GM12878 (cell line): ENCODE data around the gene OSBPL2. TPM values are rescaled to one million over a fixed set of nuclear protein-coding genes. Genes with fewer than 3 reads are reported as not detected.

Source experiments
- BCL3 ChIP-seq: IDR thresholded peaks from 2 replicates; pipeline ENCODE4 v1.6.1; 2011; ENCODE audit warnings: borderline replicate concordance, low read depth, mild to moderate bottlenecking, moderate library complexity, low read length; ENCODE audit not compliant: insufficient read depth, poor library complexity, severe bottlenecking
- CEBPZ ChIP-seq: fragments of 150-350 bp; IDR thresholded peaks from 2 replicates; pipeline ENCODE4 v1.6.1; 2016; ENCODE audit warnings: low read depth, low read length
- EZH2 ChIP-seq: IDR thresholded peaks from 2 replicates; pipeline ENCODE4 v1.6.1; 2012; ENCODE audit warnings: low read depth, mild to moderate bottlenecking, control low read depth, inconsistent platforms, low read length, borderline replicate concordance; ENCODE audit not compliant: control insufficient read depth
- GABPA ChIP-seq: IDR thresholded peaks from 2 replicates; pipeline ENCODE4 v1.6.1; 2014; ENCODE audit warnings: antibody characterized with exemption, low read depth, mild to moderate bottlenecking, inconsistent platforms
- MLLT1 ChIP-seq: fragments of 450-650 bp; IDR thresholded peaks from 2 replicates; pipeline ENCODE4 v1.6.1; 2016; ENCODE audit warnings: mild to moderate bottlenecking
- RAD21 ChIP-seq: IDR thresholded peaks from 2 replicates; pipeline ENCODE4 v1.6.1; 2011; ENCODE audit warnings: mild to moderate bottlenecking, low read depth, low read length, moderate library complexity; ENCODE audit not compliant: insufficient read depth
- RBBP5 ChIP-seq: fragments of 200-600 bp; sonication (generic); conservative IDR thresholded peaks from 2 replicates; pipeline ENCODE4 v1.6.1; 2016
- TCF3 ChIP-seq: IDR thresholded peaks from 2 replicates; pipeline ENCODE4 v1.6.1; 2012; ENCODE audit warnings: low read depth, mild to moderate bottlenecking, low read length, borderline replicate concordance; ENCODE audit not compliant: insufficient read depth
- polyA plus RNA-seq, 11 experiments: library from polyadenylated mRNA; depleted of rRNA in 4 of 11; unstranded in 6 of 11; stranded (reverse) in 5 of 11; fragments of >200 nt; fragmentation: Nextera tagmentation in 4 of 11; fragmentation: Illumina TruSeq in 1 of 11; extraction: Ambion mirVana in 4 of 11; extraction: Trizol in 1 of 11; gene quantifications; 1 replicate in 1 of 11; 2 replicates in 10 of 11; pipeline versions ENCODE4 v1.2.1 to v1.2.3, GENCODE V29; 2011 to 2016; ENCODE audit warnings: inconsistent platforms in 2 of 11, missing spikeins in 2 of 11, low read depth in 1 of 11
- total RNA-seq, 4 experiments: library from RNA; depleted of rRNA in 3 of 4; stranded (reverse); fragments of >200 nt in 3 of 4; fragmentation: Illumina TruSeq in 1 of 4; extraction: Trizol in 1 of 4; gene quantifications; 2 replicates each; pipeline versions ENCODE4 v1.2.1 to v1.2.3, GENCODE V29; 2013 to 2021
- TF ChIP-seq, protein P1 (sequence below): fragments of 450-650 bp; IDR thresholded peaks from 2 replicates; pipeline ENCODE4 v1.6.1; 2018; ENCODE audit warnings: mild to moderate bottlenecking, low read depth, moderate library complexity; ENCODE audit not compliant: partially characterized antibody

The OSBPL2 gene
- total and polyA plus RNA-seq, 10 of the 15 experiments (the other 5 are each of a cell fraction or from before 2014, with no cell fraction given), result 2.8 to 22.3 (median 14.7) TPM

DNA sequence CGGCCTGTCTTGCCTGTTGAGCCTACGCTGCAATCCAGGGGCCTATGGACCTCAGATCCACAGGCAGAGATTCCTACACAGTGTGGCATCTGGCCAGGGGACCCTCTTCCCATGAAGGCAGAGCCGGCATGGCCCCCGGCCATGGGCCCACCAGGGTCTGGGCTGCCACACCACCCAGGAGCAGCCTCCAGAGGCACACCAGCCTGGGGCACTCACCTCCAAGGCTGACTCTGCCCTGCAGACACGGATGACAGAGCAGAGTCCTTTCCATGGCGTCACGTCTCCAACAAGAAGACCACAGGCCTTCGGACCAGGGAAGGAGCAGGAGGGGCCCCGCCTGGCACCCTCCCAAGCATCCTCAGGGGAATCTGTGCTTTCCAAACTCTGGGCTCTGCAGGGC, 14.8 kb upstream of the OSBPL2 start (continued):
- TF ChIP-seq CEBPZ (no peak), RAD21 (no peak), TCF3 (no peak), BCL3 (no peak), RBBP5 (no peak), EZH2 (no peak), MLLT1 (no peak), GABPA (no peak)
- TF ChIP-seq, protein P1, sequence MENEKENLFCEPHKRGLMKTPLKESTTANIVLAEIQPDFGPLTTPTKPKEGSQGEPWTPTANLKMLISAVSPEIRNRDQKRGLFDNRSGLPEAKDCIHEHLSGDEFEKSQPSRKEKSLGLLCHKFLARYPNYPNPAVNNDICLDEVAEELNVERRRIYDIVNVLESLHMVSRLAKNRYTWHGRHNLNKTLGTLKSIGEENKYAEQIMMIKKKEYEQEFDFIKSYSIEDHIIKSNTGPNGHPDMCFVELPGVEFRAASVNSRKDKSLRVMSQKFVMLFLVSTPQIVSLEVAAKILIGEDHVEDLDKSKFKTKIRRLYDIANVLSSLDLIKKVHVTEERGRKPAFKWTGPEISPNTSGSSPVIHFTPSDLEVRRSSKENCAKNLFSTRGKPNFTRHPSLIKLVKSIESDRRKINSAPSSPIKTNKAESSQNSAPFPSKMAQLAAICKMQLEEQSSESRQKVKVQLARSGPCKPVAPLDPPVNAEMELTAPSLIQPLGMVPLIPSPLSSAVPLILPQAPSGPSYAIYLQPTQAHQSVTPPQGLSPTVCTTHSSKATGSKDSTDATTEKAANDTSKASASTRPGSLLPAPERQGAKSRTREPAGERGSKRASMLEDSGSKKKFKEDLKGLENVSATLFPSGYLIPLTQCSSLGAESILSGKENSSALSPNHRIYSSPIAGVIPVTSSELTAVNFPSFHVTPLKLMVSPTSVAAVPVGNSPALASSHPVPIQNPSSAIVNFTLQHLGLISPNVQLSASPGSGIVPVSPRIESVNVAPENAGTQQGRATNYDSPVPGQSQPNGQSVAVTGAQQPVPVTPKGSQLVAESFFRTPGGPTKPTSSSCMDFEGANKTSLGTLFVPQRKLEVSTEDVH, result no peak
